GM21390 (cell line): ENCODE results near the gene TSHZ2.
"Not testable (repeated sequence)": the region's sequence is repeated elsewhere in the genome, so short reads cannot be mapped to it uniquely, and the experiment has no call there.

Source experiments
- ATAC-seq: cut with Tn5 transposase; IDR thresholded peaks from one replicate; pipeline ENCODE4 v1.9.1; 2021; ENCODE audit not compliant: unreplicated experiment

TSHZ2 gene

GRCh38 chr20:53438368-53438767, 466.2 kb downstream of the TSHZ2 start:
- ATAC-seq: no peak

- ATAC-seq: no peak
Measured at GRCh38 chr20:53439046-53439445, 466.9 kb downstream of the TSHZ2 start.

- ATAC-seq: no peak
Measured at GRCh38 chr20:53439616-53440015, 467.5 kb downstream of the TSHZ2 start.

GRCh38 chr20:53444401-53445149, 472.4 kb downstream of the TSHZ2 start:
- no peak for ATAC-seq

- ATAC-seq: no peak
Measured at GRCh38 chr20:53445321-53445731, 473.2 kb downstream of the TSHZ2 start.

- ATAC-seq: no peak
Measured at GRCh38 chr20:53445932-53446331, 473.8 kb downstream of the TSHZ2 start.

- no peak for ATAC-seq
Measured at GRCh38 chr20:53447316-53447715, 475.2 kb downstream of the TSHZ2 start.

GRCh38 chr20:53448426-53448825, 476.3 kb downstream of the TSHZ2 start:
- no peak for ATAC-seq

GRCh38 chr20:53448875-53449274, 476.7 kb downstream of the TSHZ2 start:
- no peak for ATAC-seq

- no peak for ATAC-seq
Measured at GRCh38 chr20:53453076-53453475, 480.9 kb downstream of the TSHZ2 start.

GRCh38 chr20:53454675-53455276, 482.6 kb downstream of the TSHZ2 start:
- no peak for ATAC-seq

GRCh38 chr20:53463101-53463972, 491.2 kb downstream of the TSHZ2 start:
- no peak for ATAC-seq

GRCh38 chr20:53466279-53466678, 494.1 kb downstream of the TSHZ2 start:
- no peak for ATAC-seq

- ATAC-seq: no peak
Measured at GRCh38 chr20:53468587-53468986, 496.4 kb downstream of the TSHZ2 start.

- not testable (repeated sequence) for ATAC-seq
Measured at GRCh38 chr20:53472859-53473258, 500.7 kb downstream of the TSHZ2 start.

- no peak for ATAC-seq
Measured at GRCh38 chr20:53480913-53481312, 508.8 kb downstream of the TSHZ2 start.

GRCh38 chr20:53487461-53488200, 515.5 kb downstream of the TSHZ2 start:
- no peak for ATAC-seq

- no peak for ATAC-seq
Measured at GRCh38 chr20:53488775-53489272, 516.7 kb downstream of the TSHZ2 start.

GRCh38 chr20:53489528-53489927, 517.4 kb downstream of the TSHZ2 start:
- ATAC-seq: no peak

GRCh38 chr20:53490620-53491019, 518.5 kb downstream of the TSHZ2 start:
- no peak for ATAC-seq

- ATAC-seq: no peak
Measured at GRCh38 chr20:53491462-53491861, 519.3 kb downstream of the TSHZ2 start.
